K562 (cell line): ENCODE results near the gene STUM. TPM values are rescaled to one million over a fixed set of nuclear protein-coding genes. Genes with fewer than 3 reads are reported as not detected.
A peak's percentile ranks its signal among the peaks of the same experiment; 100 is the strongest.

ENCODE experiments used
- ARID1B ChIP-seq: fragments of 450-650 bp; IDR thresholded peaks from 2 replicates; pipeline ENCODE4 v1.6.1; 2016; ENCODE audit warnings: antibody characterized with exemption, mild to moderate bottlenecking, inconsistent platforms
- ARNT ChIP-seq, 2 experiments: fragments of 450-650 bp; IDR thresholded peaks; 2 replicates each; pipeline ENCODE4 v1.6.1; 2016; ENCODE audit warnings: mild to moderate bottlenecking in 1 of 2
- BACH1 ChIP-seq: fragments of 200-800 bp; sonication (Bioruptor generic); IDR thresholded peaks from 2 replicates; pipeline ENCODE4 v1.6.1; 2016; ENCODE audit warnings: missing genetic modification characterization, missing compliant biosample characterization
- CREM ChIP-seq: IDR thresholded peaks from 2 replicates; pipeline ENCODE4 v1.6.1; 2014; ENCODE audit warnings: antibody characterized with exemption, low read depth
- CXXC5 ChIP-seq: fragments of 250-450 bp; sonication (Bioruptor Pico); IDR thresholded peaks from 2 replicates; pipeline ENCODE4 v1.8.0; 2022; ENCODE audit warnings: inconsistent platforms, mild to moderate bottlenecking, moderate library complexity
- DACH1 ChIP-seq: fragments of 450-650 bp; IDR thresholded peaks from 2 replicates; pipeline ENCODE4 v1.6.1; 2018; ENCODE audit not compliant: partially characterized antibody
- FOXP1 ChIP-seq: sonication (generic); formaldehyde crosslinking; IDR thresholded peaks from 2 replicates; pipeline ENCODE4 v1.8.0; 2022; ENCODE audit warnings: mild to moderate bottlenecking, missing genetic modification reagents
- HDAC8 ChIP-seq: fragments of 450-650 bp; IDR thresholded peaks from 2 replicates; pipeline ENCODE4 v1.6.1; 2016; ENCODE audit warnings: mild to moderate bottlenecking, missing genetic modification characterization, moderate library complexity, missing compliant biosample characterization
- IRF2 ChIP-seq: sonication (generic); formaldehyde crosslinking; IDR thresholded peaks from 2 replicates; pipeline ENCODE4 v1.8.1; 2022; ENCODE audit warnings: mild to moderate bottlenecking, missing genetic modification reagents
- MAFG ChIP-seq: fragments of 450-650 bp; conservative IDR thresholded peaks from 2 replicates; pipeline ENCODE4 v1.6.1; 2016; ENCODE audit warnings: missing genetic modification characterization, missing compliant biosample characterization
- MCM3 ChIP-seq: fragments of 450-650 bp; IDR thresholded peaks from 2 replicates; pipeline ENCODE4 v1.6.1; 2016
- MCM5 ChIP-seq: fragments of 450-650 bp; IDR thresholded peaks from 2 replicates; pipeline ENCODE4 v1.6.1; 2016; ENCODE audit warnings: low read depth
- MCM7 ChIP-seq, 2 experiments: fragments of 450-650 bp; IDR thresholded peaks; 2 replicates each; pipeline ENCODE4 v1.6.1; 2016 to 2018
- MEIS2 ChIP-seq: fragments of 450-650 bp; IDR thresholded peaks from 2 replicates; pipeline ENCODE4 v1.6.1; 2014; ENCODE audit warnings: mild to moderate bottlenecking; ENCODE audit not compliant: partially characterized antibody
- POLR2A ChIP-seq: fragments of 450-650 bp; conservative IDR thresholded peaks from 2 replicates; pipeline ENCODE4 v1.6.1; 2016
- POLR2AphosphoS5 ChIP-seq: IDR thresholded peaks from 2 replicates; pipeline ENCODE4 v1.6.1; 2011; ENCODE audit warnings: mild to moderate bottlenecking, low read depth, low read length, moderate library complexity; ENCODE audit not compliant: control insufficient read depth, insufficient read depth
- POLR2G ChIP-seq: fragments of 200-400 bp; formaldehyde crosslinking; IDR thresholded peaks from 2 replicates; pipeline ENCODE4 v1.6.1; 2017; ENCODE audit warnings: low read depth, mild to moderate bottlenecking, antibody characterized with exemption, low read length, moderate library complexity
- SAFB2 ChIP-seq: fragments of 200-400 bp; formaldehyde crosslinking; IDR thresholded peaks from 2 replicates; pipeline ENCODE4 v1.6.1; 2018; ENCODE audit warnings: borderline replicate concordance, low read length, low read depth, moderate library complexity; ENCODE audit not compliant: severe bottlenecking
- SIN3B ChIP-seq: fragments of 450-650 bp; IDR thresholded peaks from 2 replicates; pipeline ENCODE4 v1.6.1; 2017; ENCODE audit warnings: low read depth, mild to moderate bottlenecking, moderate library complexity
- SNRNP70 ChIP-seq: fragments of 200-400 bp; formaldehyde crosslinking; optimal IDR thresholded peaks from 2 replicates; pipeline ENCODE3; 2017; ENCODE audit warnings: low read depth, low read length
- TCFL5 ChIP-seq: fragments of 250-450 bp; sonication (Bioruptor Pico); conservative IDR thresholded peaks from 2 replicates; pipeline ENCODE4 v1.6.1; 2021; ENCODE audit warnings: mild to moderate bottlenecking, moderate library complexity, matching md5 sums
- ZNF395 ChIP-seq: fragments of 200-800 bp; sonication (Bioruptor generic); IDR thresholded peaks from 2 replicates; pipeline ENCODE4 v1.6.1; 2017; ENCODE audit warnings: missing genetic modification characterization, missing compliant biosample characterization
- ZNF717 ChIP-seq: fragments of 250-450 bp; sonication (Bioruptor Pico); IDR thresholded peaks from 2 replicates; pipeline ENCODE4 v1.5.0; 2021
- ZNF764 ChIP-seq: fragments of 250-450 bp; sonication (Bioruptor Pico); IDR thresholded peaks from 2 replicates; pipeline ENCODE4 v1.4.0; 2020; ENCODE audit warnings: low read depth, mild to moderate bottlenecking, moderate library complexity
- ZNF830 ChIP-seq: fragments of 250-450 bp; sonication (Bioruptor Pico); IDR thresholded peaks from 2 replicates; pipeline ENCODE4 v1.5.0; 2021; ENCODE audit warnings: mild to moderate bottlenecking
- polyA plus RNA-seq, 8 experiments: library from polyadenylated mRNA; depleted of rRNA in 4 of 8; stranded (reverse) in 5 of 8; unstranded in 3 of 8; fragments of >200 nt; fragmentation: Nextera tagmentation in 2 of 8; fragmentation: Illumina TruSeq in 1 of 8; extraction: Ambion mirVana in 2 of 8; extraction: Trizol in 1 of 8; gene quantifications; 2 replicates each; pipeline versions ENCODE4 v1.2.1 to v1.2.3, GENCODE V29; 2011 to 2014; ENCODE audit warnings: inconsistent platforms in 1 of 8, missing spikeins in 1 of 8
- total RNA-seq, 7 experiments: library from RNA; depleted of rRNA in 6 of 7; stranded (reverse); fragments of >200 nt in 6 of 7; fragmentation: Illumina TruSeq in 2 of 7; extraction: Trizol in 2 of 7; gene quantifications; 2 replicates each; pipeline versions ENCODE4 v1.2.1 to v1.2.3, GENCODE V29; 2011 to 2021; ENCODE audit warnings: low replicate concordance in 1 of 7
- TF ChIP-seq, protein P1 (sequence below): fragments of 200-400 bp; formaldehyde crosslinking; IDR thresholded peaks from 2 replicates; pipeline ENCODE4 v1.6.1; 2017; ENCODE audit warnings: mild to moderate bottlenecking, low read depth, low read length, moderate library complexity
- TF ChIP-seq, protein P2 (sequence below): fragments of 450-650 bp; IDR thresholded peaks from 2 replicates; pipeline ENCODE4 v1.6.1; 2016; ENCODE audit warnings: antibody characterized with exemption

The STUM gene
- total and polyA plus RNA-seq, 9 of the 15 experiments (the other 6 are each of a cell fraction or from before 2014, with no cell fraction given) = not detected

GRCh38 chr1:226547754-226548191 is 791 bp upstream of the STUM start (continued):
- TF ChIP-seq, protein P1, sequence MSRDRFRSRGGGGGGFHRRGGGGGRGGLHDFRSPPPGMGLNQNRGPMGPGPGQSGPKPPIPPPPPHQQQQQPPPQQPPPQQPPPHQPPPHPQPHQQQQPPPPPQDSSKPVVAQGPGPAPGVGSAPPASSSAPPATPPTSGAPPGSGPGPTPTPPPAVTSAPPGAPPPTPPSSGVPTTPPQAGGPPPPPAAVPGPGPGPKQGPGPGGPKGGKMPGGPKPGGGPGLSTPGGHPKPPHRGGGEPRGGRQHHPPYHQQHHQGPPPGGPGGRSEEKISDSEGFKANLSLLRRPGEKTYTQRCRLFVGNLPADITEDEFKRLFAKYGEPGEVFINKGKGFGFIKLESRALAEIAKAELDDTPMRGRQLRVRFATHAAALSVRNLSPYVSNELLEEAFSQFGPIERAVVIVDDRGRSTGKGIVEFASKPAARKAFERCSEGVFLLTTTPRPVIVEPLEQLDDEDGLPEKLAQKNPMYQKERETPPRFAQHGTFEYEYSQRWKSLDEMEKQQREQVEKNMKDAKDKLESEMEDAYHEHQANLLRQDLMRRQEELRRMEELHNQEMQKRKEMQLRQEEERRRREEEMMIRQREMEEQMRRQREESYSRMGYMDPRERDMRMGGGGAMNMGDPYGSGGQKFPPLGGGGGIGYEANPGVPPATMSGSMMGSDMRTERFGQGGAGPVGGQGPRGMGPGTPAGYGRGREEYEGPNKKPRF = no peak
- no peak for TF ChIP-seq POLR2AphosphoS5
- no peak for TF ChIP-seq MAFG (tag)
- no peak for TF ChIP-seq ZNF395 (CRISPR knock-in tag)
- TF ChIP-seq IRF2 (CRISPR knock-in tag) = no peak
- no peak for TF ChIP-seq MCM5
- TF ChIP-seq MCM7 (IDR thresholded peaks at IDR 0.05) = peak in 1 of 2 experiments; percentile 60; a peak in 1 of 4 replicates
- no peak for TF ChIP-seq POLR2G
- TF ChIP-seq ZNF764 (CRISPR knock-in tag) = no peak
- no peak for TF ChIP-seq MCM3
- 0 out of 2 replicates have a peak, but pooled peaks have one; percentile 28 for TF ChIP-seq FOXP1 (CRISPR knock-in tag)
- no peak for TF ChIP-seq SNRNP70
- TF ChIP-seq POLR2A = no peak
- TF ChIP-seq SIN3B = no peak
- TF ChIP-seq CREM = peak; percentile 51; the same call in 1 of the 2 replicates
- TF ChIP-seq ZNF717 (CRISPR knock-in tag) = no peak
- no peak for TF ChIP-seq SAFB2
- TF ChIP-seq ZNF830 = no peak
- TF ChIP-seq HDAC8 = no peak
- TF ChIP-seq ARID1B = no peak
- peak; percentile 99 for TF ChIP-seq DACH1
- TF ChIP-seq, protein P2, sequence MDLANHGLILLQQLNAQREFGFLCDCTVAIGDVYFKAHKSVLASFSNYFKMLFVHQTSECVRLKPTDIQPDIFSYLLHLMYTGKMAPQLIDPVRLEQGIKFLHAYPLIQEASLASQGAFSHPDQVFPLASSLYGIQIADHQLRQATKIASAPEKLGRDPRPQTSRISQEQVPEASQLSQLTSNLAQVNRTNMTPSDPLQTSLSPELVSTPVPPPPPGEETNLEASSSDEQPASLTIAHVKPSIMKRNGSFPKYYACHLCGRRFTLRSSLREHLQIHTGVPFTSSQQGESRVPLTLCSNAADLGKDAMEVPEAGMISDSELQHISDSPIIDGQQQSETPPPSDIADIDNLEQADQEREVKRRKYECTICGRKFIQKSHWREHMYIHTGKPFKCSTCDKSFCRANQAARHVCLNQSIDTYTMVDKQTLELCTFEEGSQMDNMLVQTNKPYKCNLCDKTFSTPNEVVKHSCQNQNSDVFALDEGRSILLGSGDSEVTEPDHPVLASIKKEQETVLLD = no peak
- TF ChIP-seq CXXC5 (CRISPR knock-in tag) = peak; percentile 37; the same call in 1 of the 2 replicates
- no peak for TF ChIP-seq ARNT (IDR thresholded peaks at IDR 0.05)
- TF ChIP-seq BACH1 (tag) = no peak
- TF ChIP-seq TCFL5 (CRISPR knock-in tag) = no peak
- TF ChIP-seq MEIS2 = no peak
